Caco-2 (cell line): ENCODE results near the gene MRPL24. TPM values are rescaled to one million over a fixed set of nuclear protein-coding genes. Genes with fewer than 3 reads are reported as not detected.

Experiments
- BruUV-seq: library from RNA; stranded (reverse); fragments of 400-500 nt; replicated peaks from 2 replicates; lab custom pipeline; 2021; lab: Mats Ljungman, UMichigan
- CTCF ChIA-PET: fragments of 300-600 bp; sonication (Branson Sonifier 250); formaldehyde crosslinking; loops from one replicate; lab custom pipeline; 2022; ENCODE audit warnings: antibody characterized with exemption; lab: Charles Lee
- POLR2A ChIA-PET: fragments of 300-600 bp; sonication (Branson Sonifier 250); formaldehyde crosslinking; loops from one replicate; lab custom pipeline; 2022; ENCODE audit warnings: antibody characterized with exemption; lab: Charles Lee
- DNase-seq, 2 experiments: peaks; one replicate each; pipeline versions ENCODE4 v3.0.0 to v3.0.0-alpha.2; 2020 to 2022
- H3K27me3 ChIP-seq: replicated peaks from 2 replicates; pipeline ENCODE4 v1.6.0; 2011; ENCODE audit warnings: low read length; ENCODE audit not compliant: control insufficient read depth, insufficient read depth
- H3K36me3 ChIP-seq: 2 replicates; pipeline ENCODE4 v1.5.1; 2011; ENCODE audit warnings: low read length; ENCODE audit not compliant: control insufficient read depth, insufficient read depth
- H3K4me1 ChIP-seq: fragments of 250-450 bp; sonication (Bioruptor Pico); 2 replicates; pipeline ENCODE4 v1.5.1; 2020; ENCODE audit warnings: mild to moderate bottlenecking
- H3K4me3 ChIP-seq: 2 replicates; pipeline ENCODE4 v1.5.1; 2011; ENCODE audit warnings: low read depth, mild to moderate bottlenecking, control low read depth, low read length
- H3K9me3 ChIP-seq: fragments of 250-450 bp; sonication (Bioruptor Pico); 2 replicates; pipeline ENCODE4 v1.5.1; 2020; ENCODE audit warnings: mild to moderate bottlenecking, moderate library complexity
- H3K27ac Mint-ChIP-seq: one replicate; pipeline ENCODE4 v1.8.0; 2022; ENCODE audit warnings: mixed read lengths; ENCODE audit not compliant: unreplicated experiment
- H3K27me3 Mint-ChIP-seq: one replicate; pipeline ENCODE4 v1.8.0; 2022; ENCODE audit warnings: mixed read lengths; ENCODE audit not compliant: insufficient read depth, unreplicated experiment
- H3K36me3 Mint-ChIP-seq: one replicate; pipeline ENCODE4 v1.8.0; 2022; ENCODE audit warnings: mild to moderate bottlenecking, mixed read lengths; ENCODE audit not compliant: insufficient read depth, unreplicated experiment
- H3K4me1 Mint-ChIP-seq: one replicate; pipeline ENCODE4 v1.8.0; 2022; ENCODE audit warnings: low read depth, mixed read lengths; ENCODE audit not compliant: unreplicated experiment
- H3K4me3 Mint-ChIP-seq: one replicate; pipeline ENCODE4 v1.8.0; 2022; ENCODE audit warnings: mild to moderate bottlenecking, moderate library complexity, mixed read lengths; ENCODE audit not compliant: unreplicated experiment
- H3K9me3 Mint-ChIP-seq: one replicate; pipeline ENCODE4 v1.8.0; 2022; ENCODE audit warnings: mixed read lengths; ENCODE audit not compliant: unreplicated experiment
- CTCF ChIP-seq, 2 experiments: fragments of 200-600 bp in 1 of 2; IDR thresholded peaks; 1 replicate in 1 of 2; 2 replicates in 1 of 2; pipeline versions ENCODE4 v1.5.1 to v1.8.0; 2011 to 2022; ENCODE audit warnings: antibody characterized with exemption in 1 of 2, control low read depth in 1 of 2, inconsistent platforms in 1 of 2, low read depth in 1 of 2, low read length in 1 of 2, mild to moderate bottlenecking in 1 of 2, moderate library complexity in 1 of 2; ENCODE audit not compliant: insufficient read depth in 1 of 2, severe bottlenecking in 1 of 2, unreplicated experiment in 1 of 2
- intact Hi-C: fragments of 100-400 bp; cut with micrococcal nuclease; formaldehyde crosslinking; loops from one replicate; pipeline ENCODE4 v1.10.0; 2022; ENCODE audit not compliant: unreplicated experiment
- total RNA-seq: library from RNA; stranded (reverse); gene quantifications from 2 replicates; pipeline ENCODE4 v1.2.3, GENCODE V29; 2022

The MRPL24 gene
- total RNA-seq, 1 experiment from 2014 or later, result 52.6 TPM

GRCh38 chr1:156698995-156699394, 41.9 kb downstream of the MRPL24 start:
- Mint-ChIP-seq H3K4me3 (no peak overlapping the region), H3K4me1 (peaks cover 2% of the 10 kb centered on the region), H3K27me3 (no peaks in the 10 kb centered on the region), H3K36me3 (peaks cover 8% of the 10 kb centered on the region), H3K9me3 (no peaks in the 10 kb centered on the region), H3K27ac (no peak overlapping the region)
- no peak overlapping the region for H3K4me3 ChIP-seq
- H3K9me3 ChIP-seq, result no peaks in the 10 kb centered on the region
- no peaks in the 10 kb centered on the region for H3K27me3 ChIP-seq
- no peak for DNase-seq
- ChIA-PET POLR2A (no interaction called here), CTCF (interaction anchor here (1.6 kb wide), 1 partner anchor 9 kb away, joined by 7 read pairs; no protein-coding TSS in a partner anchor)
- intact Hi-C loops, result no loop called here
- BruUV-seq, result no TSS peak
- TF ChIP-seq CTCF (IDR thresholded peaks at IDR 0.05; ENCODE audit: insufficient read depth in 1 of 2, low read depth in 1 of 2, low read length in 1 of 2, severe bottlenecking in 1 of 2, unreplicated experiment in 1 of 2), result no peak
- peaks cover 1% of the 10 kb centered on the region for H3K36me3 ChIP-seq
- peaks cover 6% of the 10 kb centered on the region for H3K4me1 ChIP-seq

- no TSS peak for BruUV-seq
- CTCF ChIA-PET, result interaction anchor here (0.5 kb wide), 2 partner anchors 9 to 23 kb away, joined by 3 read pairs; no protein-coding TSS in a partner anchor
- Mint-ChIP-seq H3K4me3 (no peak overlapping the region), H3K4me1 (peaks cover 10% of the 10 kb centered on the region), H3K9me3 (no peaks in the 10 kb centered on the region), H3K27me3 (no peaks in the 10 kb centered on the region), H3K27ac (no peak overlapping the region), H3K36me3 (peaks cover 8% of the 10 kb centered on the region)
- Histone ChIP-seq H3K4me1 (peaks cover 21% of the 10 kb centered on the region), H3K27me3 (no peaks in the 10 kb centered on the region), H3K4me3 (no peak overlapping the region), H3K36me3 (peaks cover 1% of the 10 kb centered on the region), H3K9me3 (no peaks in the 10 kb centered on the region)
- no peak for TF ChIP-seq CTCF (IDR thresholded peaks at IDR 0.05; ENCODE audit: insufficient read depth in 1 of 2, low read depth in 1 of 2, low read length in 1 of 2, severe bottlenecking in 1 of 2, unreplicated experiment in 1 of 2)
- DNase-seq, result no peak
- intact Hi-C loops, result no loop called here
- POLR2A ChIA-PET, result no interaction called here
These were observed 43.4 kb downstream of the MRPL24 start for GRCh38 chr1:156697481-156697880.

GRCh38 chr1:156696755-156697154, 44.1 kb downstream of the MRPL24 start:
- H3K27me3 ChIP-seq, result no peaks in the 10 kb centered on the region

More at GRCh38 chr1:156696755-156697154, 44.1 kb downstream of the MRPL24 start:
- H3K36me3 Mint-ChIP-seq, result peaks cover 8% of the 10 kb centered on the region
- no peak overlapping the region for H3K4me3 ChIP-seq
- no TSS peak for BruUV-seq
- H3K4me3 Mint-ChIP-seq, result no peak overlapping the region
- H3K27ac Mint-ChIP-seq, result no peak overlapping the region
- peaks cover 1% of the 10 kb centered on the region for H3K36me3 ChIP-seq
- no peak for DNase-seq
- CTCF ChIA-PET, result no interaction called here
- peaks cover 28% of the 10 kb centered on the region for H3K4me1 ChIP-seq
- POLR2A ChIA-PET, result no interaction called here
- H3K9me3 Mint-ChIP-seq, result no peaks in the 10 kb centered on the region
- H3K4me1 Mint-ChIP-seq, result peaks cover 15% of the 10 kb centered on the region
- H3K9me3 ChIP-seq, result no peaks in the 10 kb centered on the region
- TF ChIP-seq CTCF (IDR thresholded peaks at IDR 0.05; ENCODE audit: insufficient read depth in 1 of 2, low read depth in 1 of 2, low read length in 1 of 2, severe bottlenecking in 1 of 2, unreplicated experiment in 1 of 2), result no peak
- no peaks in the 10 kb centered on the region for H3K27me3 Mint-ChIP-seq
- intact Hi-C loops, result no loop called here
